ENCODE data around the gene CLDN10.

DNA sequence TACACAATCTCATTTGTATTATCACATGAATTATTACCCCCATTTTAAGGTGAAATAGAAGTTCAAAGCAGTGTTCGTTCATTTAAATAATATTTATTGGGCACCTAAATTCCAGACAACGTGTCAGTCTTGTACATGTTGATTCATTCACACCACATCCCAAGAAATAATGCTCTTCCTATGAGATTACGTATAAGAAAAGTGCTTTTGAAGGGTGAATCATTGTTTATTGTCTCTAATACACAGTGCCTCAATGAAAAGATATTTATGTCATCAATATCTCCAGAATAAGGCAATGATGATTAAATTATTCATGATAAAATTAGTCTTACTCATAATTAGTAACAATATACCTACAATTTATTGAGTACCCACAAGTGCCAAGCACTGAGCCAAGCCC is 35.6 kb downstream of the CLDN10 start:
- TF ChIP-seq, protein P1, sequence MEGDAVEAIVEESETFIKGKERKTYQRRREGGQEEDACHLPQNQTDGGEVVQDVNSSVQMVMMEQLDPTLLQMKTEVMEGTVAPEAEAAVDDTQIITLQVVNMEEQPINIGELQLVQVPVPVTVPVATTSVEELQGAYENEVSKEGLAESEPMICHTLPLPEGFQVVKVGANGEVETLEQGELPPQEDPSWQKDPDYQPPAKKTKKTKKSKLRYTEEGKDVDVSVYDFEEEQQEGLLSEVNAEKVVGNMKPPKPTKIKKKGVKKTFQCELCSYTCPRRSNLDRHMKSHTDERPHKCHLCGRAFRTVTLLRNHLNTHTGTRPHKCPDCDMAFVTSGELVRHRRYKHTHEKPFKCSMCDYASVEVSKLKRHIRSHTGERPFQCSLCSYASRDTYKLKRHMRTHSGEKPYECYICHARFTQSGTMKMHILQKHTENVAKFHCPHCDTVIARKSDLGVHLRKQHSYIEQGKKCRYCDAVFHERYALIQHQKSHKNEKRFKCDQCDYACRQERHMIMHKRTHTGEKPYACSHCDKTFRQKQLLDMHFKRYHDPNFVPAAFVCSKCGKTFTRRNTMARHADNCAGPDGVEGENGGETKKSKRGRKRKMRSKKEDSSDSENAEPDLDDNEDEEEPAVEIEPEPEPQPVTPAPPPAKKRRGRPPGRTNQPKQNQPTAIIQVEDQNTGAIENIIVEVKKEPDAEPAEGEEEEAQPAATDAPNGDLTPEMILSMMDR (IDR thresholded peaks at IDR 0.05; ENCODE audit: extremely low read depth in 1 of 2, insufficient read depth in 1 of 2, low read depth in 1 of 2, low read length in 2 of 2) = no peak
- TF ChIP-seq POLR2AphosphoS5 (IDR thresholded peaks at IDR 0.05; ENCODE audit: insufficient read depth, low read depth, low read length) = no peak
- TF ChIP-seq EZH2 (IDR thresholded peaks at IDR 0.05; ENCODE audit: borderline replicate concordance, low read depth, low read length, severe bottlenecking) = no peak
- TF ChIP-seq POLR2A (IDR thresholded peaks at IDR 0.05; ENCODE audit: low read depth, low read length) = no peak

All from endothelial cell of umbilical vein (primary cell).